ENCODE data around the gene GPR150.

DNA sequence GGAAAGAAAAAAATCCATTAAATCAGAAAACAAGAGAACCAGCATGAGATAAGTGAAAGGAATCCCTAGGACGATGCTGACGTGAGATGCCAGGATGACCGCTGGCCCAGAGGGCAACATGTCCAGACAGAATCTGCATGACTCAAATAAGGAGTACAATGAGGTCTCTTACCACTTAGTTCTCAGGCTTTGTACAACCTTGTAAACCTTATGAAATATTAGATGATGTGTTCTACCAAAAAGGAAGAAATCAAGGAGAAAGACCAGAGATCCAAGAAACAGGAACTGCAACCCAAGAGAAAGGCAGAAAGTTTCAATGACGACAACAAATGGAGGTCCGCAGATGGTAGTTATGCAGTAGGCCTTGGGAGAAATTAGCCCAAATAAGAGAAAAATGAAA lies 2.8 kb upstream of the GPR150 start:
- TF ChIP-seq ZBTB21 (tag by site-specific recombination; IDR thresholded peaks at IDR 0.05) = no peak
- TF ChIP-seq, protein P1, sequence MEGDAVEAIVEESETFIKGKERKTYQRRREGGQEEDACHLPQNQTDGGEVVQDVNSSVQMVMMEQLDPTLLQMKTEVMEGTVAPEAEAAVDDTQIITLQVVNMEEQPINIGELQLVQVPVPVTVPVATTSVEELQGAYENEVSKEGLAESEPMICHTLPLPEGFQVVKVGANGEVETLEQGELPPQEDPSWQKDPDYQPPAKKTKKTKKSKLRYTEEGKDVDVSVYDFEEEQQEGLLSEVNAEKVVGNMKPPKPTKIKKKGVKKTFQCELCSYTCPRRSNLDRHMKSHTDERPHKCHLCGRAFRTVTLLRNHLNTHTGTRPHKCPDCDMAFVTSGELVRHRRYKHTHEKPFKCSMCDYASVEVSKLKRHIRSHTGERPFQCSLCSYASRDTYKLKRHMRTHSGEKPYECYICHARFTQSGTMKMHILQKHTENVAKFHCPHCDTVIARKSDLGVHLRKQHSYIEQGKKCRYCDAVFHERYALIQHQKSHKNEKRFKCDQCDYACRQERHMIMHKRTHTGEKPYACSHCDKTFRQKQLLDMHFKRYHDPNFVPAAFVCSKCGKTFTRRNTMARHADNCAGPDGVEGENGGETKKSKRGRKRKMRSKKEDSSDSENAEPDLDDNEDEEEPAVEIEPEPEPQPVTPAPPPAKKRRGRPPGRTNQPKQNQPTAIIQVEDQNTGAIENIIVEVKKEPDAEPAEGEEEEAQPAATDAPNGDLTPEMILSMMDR (tag by site-specific recombination; IDR thresholded peaks at IDR 0.05) = no peak
- no peak for TF ChIP-seq KLF1 (tag by site-specific recombination; IDR thresholded peaks at IDR 0.05)
- TF ChIP-seq, protein P2, sequence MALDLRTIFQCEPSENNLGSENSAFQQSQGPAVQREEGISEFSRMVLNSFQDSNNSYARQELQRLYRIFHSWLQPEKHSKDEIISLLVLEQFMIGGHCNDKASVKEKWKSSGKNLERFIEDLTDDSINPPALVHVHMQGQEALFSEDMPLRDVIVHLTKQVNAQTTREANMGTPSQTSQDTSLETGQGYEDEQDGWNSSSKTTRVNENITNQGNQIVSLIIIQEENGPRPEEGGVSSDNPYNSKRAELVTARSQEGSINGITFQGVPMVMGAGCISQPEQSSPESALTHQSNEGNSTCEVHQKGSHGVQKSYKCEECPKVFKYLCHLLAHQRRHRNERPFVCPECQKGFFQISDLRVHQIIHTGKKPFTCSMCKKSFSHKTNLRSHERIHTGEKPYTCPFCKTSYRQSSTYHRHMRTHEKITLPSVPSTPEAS (tag by site-specific recombination; IDR thresholded peaks at IDR 0.05) = no peak
- no peak for TF ChIP-seq SP2 (tag by site-specific recombination; IDR thresholded peaks at IDR 0.05)
- TF ChIP-seq ZFP69B (tag by site-specific recombination; IDR thresholded peaks at IDR 0.05) = no peak
- no peak for TF ChIP-seq ZNF501 (tag by site-specific recombination; IDR thresholded peaks at IDR 0.05)
- TF ChIP-seq ZNF311 (tag by site-specific recombination; IDR thresholded peaks at IDR 0.05; ENCODE audit: borderline replicate concordance) = no peak
- no peak for TF ChIP-seq ZNF184 (tag by site-specific recombination; IDR thresholded peaks at IDR 0.05)
- TF ChIP-seq YY2 (tag by site-specific recombination; IDR thresholded peaks at IDR 0.05) = no peak
- no peak for TF ChIP-seq ZBTB1 (tag by site-specific recombination; IDR thresholded peaks at IDR 0.05)
- TF ChIP-seq ZNF777 (tag by site-specific recombination; IDR thresholded peaks at IDR 0.05; ENCODE audit: borderline replicate concordance) = no peak

All from HEK293 (cell line).